A549 (cell line): ENCODE measurements around the gene CRK. TPM values are rescaled to one million over a fixed set of nuclear protein-coding genes. Genes with fewer than 3 reads are reported as not detected.

Experiments
- ATAC-seq, 2 experiments: fragments of 200-7000 bp in 1 of 2; fragments of >200 bp in 1 of 2; cut with Nextera tagmentation in 1 of 2; cut with Tn5 transposase in 1 of 2; 3 replicates each; pipeline versions ENCODE4 v1.8.0 to v1.9.1; 2018 to 2020; ENCODE audit warnings: mild to moderate bottlenecking in 1 of 2, moderate library complexity in 1 of 2
- CTCF ChIA-PET: fragments of 300-600 bp; sonication (Branson Sonifier 250); formaldehyde crosslinking; extraction: SDS; loops from one replicate; lab custom pipeline; 2021; ENCODE audit warnings: antibody characterized with exemption, inconsistent platforms; lab: Yijun Ruan, JAX
- POLR2A ChIA-PET: fragments of 350-600 bp; formaldehyde crosslinking; extraction: SDS; loops from one replicate; lab custom pipeline; 2021; ENCODE audit warnings: antibody characterized with exemption, inconsistent platforms; lab: Yijun Ruan, JAX
- DNase-seq, 2 experiments: peaks; one replicate each; pipeline versions ENCODE4 v3.0.0 to v3.0.0-alpha.2; 2011 to 2016; ENCODE audit warnings: low read depth in 1 of 2, low spot score in 1 of 2
- FAIRE-seq: peaks from 2 replicates; lab custom pipeline; 2011; peaks lifted over from hg19 to GRCh38; lab: Jason Lieb, UNC
- H3K27ac ChIP-seq, 2 experiments: fragments of >200 bp; sonication (Bioruptor Twin); formaldehyde crosslinking; 3 replicates each; pipeline ENCODE4 v1.5.1; 2016 to 2017
- H3K4me1 ChIP-seq: fragments of >200 bp; sonication (Bioruptor Twin); formaldehyde crosslinking; 3 replicates; pipeline ENCODE4 v1.6.1; 2016
- H3K4me2 ChIP-seq: fragments of >200 bp; sonication (Bioruptor Twin); formaldehyde crosslinking; 3 replicates; pipeline ENCODE4 v1.6.1; 2016
- H3K4me3 ChIP-seq: fragments of >200 bp; sonication (Bioruptor Twin); formaldehyde crosslinking; 3 replicates; pipeline ENCODE4 v1.5.1; 2016
- H3K9me3 ChIP-seq: fragments of >200 bp; sonication (Bioruptor Twin); formaldehyde crosslinking; 3 replicates; pipeline ENCODE4 v1.6.1; 2016
- CEBPB ChIP-seq, 2 experiments: fragments of >200 bp in 1 of 2; sonication (Bioruptor Twin) in 1 of 2; formaldehyde crosslinking in 1 of 2; IDR thresholded peaks; 2 replicates each; pipeline ENCODE4 v1.6.1; 2012 to 2016
- CHD2 ChIP-seq: fragments of 150-350 bp; IDR thresholded peaks from 2 replicates; pipeline ENCODE4 v1.6.1; 2014; ENCODE audit warnings: low read length; ENCODE audit not compliant: partially characterized antibody
- CHD4 ChIP-seq: fragments of 200-600 bp; sonication (generic); IDR thresholded peaks from 2 replicates; pipeline ENCODE4 v1.6.1; 2016; ENCODE audit warnings: antibody characterized with exemption, mild to moderate bottlenecking, borderline replicate concordance
- GATA3 ChIP-seq: IDR thresholded peaks from 2 replicates; pipeline ENCODE4 v1.6.1; 2012; ENCODE audit warnings: borderline replicate concordance
- HDAC2 ChIP-seq: fragments of 200-600 bp; sonication (generic); IDR thresholded peaks from 2 replicates; pipeline ENCODE4 v1.6.1; 2016
- HEYL ChIP-seq: fragments of 250-450 bp; sonication (Bioruptor Pico); IDR thresholded peaks from 2 replicates; pipeline ENCODE4 v1.8.0; 2021; ENCODE audit warnings: mild to moderate bottlenecking, moderate library complexity
- HOXA7 ChIP-seq: fragments of 250-450 bp; sonication (Bioruptor Pico); IDR thresholded peaks from 2 replicates; pipeline ENCODE4 v1.5.0; 2020; ENCODE audit warnings: mild to moderate bottlenecking, moderate library complexity
- HOXB13 ChIP-seq: fragments of 250-450 bp; sonication (Bioruptor Pico); IDR thresholded peaks from 2 replicates; pipeline ENCODE4 v1.5.0; 2020; ENCODE audit warnings: low read depth, mild to moderate bottlenecking, moderate library complexity
- HOXB5 ChIP-seq: fragments of 250-450 bp; sonication (Bioruptor Pico); IDR thresholded peaks from 2 replicates; pipeline ENCODE4 v1.5.0; 2020; ENCODE audit warnings: mild to moderate bottlenecking, moderate library complexity
- JUN ChIP-seq, 2 experiments: fragments of >200 bp; sonication (Bioruptor Twin); formaldehyde crosslinking; IDR thresholded peaks; 2 replicates in 1 of 2; 3 replicates in 1 of 2; pipeline ENCODE4 v1.6.1; 2016 to 2017
- KDM1A ChIP-seq: fragments of 200-600 bp; sonication (generic); IDR thresholded peaks from 2 replicates; pipeline ENCODE4 v1.6.1; 2016; ENCODE audit warnings: low read depth, mild to moderate bottlenecking
- KDM5A ChIP-seq: fragments of 200-600 bp; sonication (generic); IDR thresholded peaks from 2 replicates; pipeline ENCODE4 v1.6.1; 2016; ENCODE audit warnings: antibody characterized with exemption, mild to moderate bottlenecking
- MAZ ChIP-seq: fragments of 150-350 bp; IDR thresholded peaks from 2 replicates; pipeline ENCODE4 v1.6.1; 2014; ENCODE audit warnings: antibody characterized with exemption, low read depth, low read length, borderline replicate concordance
- NFE2L2 ChIP-seq: fragments of 150-350 bp; conservative IDR thresholded peaks from 2 replicates; pipeline ENCODE4 v1.6.1; 2014; ENCODE audit warnings: low read length
- NPAS2 ChIP-seq: fragments of 250-450 bp; sonication (Bioruptor Pico); IDR thresholded peaks from 2 replicates; pipeline ENCODE4 v1.8.0; 2022; ENCODE audit warnings: mild to moderate bottlenecking, moderate library complexity, borderline replicate concordance
- NR3C1 ChIP-seq: fragments of >200 bp; sonication (Bioruptor Twin); formaldehyde crosslinking; IDR thresholded peaks from 3 replicates; pipeline ENCODE4 v1.6.1; 2017
- POLR2A ChIP-seq: IDR thresholded peaks from 2 replicates; pipeline ENCODE4 v1.6.1; 2012; ENCODE audit warnings: mild to moderate bottlenecking, low read length
- POLR2AphosphoS2 ChIP-seq: conservative IDR thresholded peaks from 2 replicates; pipeline ENCODE4 v1.6.1; 2012; ENCODE audit warnings: low read length, improper control_type of control experiment, inconsistent platforms
- RARB ChIP-seq: fragments of 250-450 bp; sonication (Bioruptor Pico); IDR thresholded peaks from 2 replicates; pipeline ENCODE4 v1.8.0; 2021; ENCODE audit warnings: mild to moderate bottlenecking, moderate library complexity
- RFX5 ChIP-seq: fragments of 450-650 bp; IDR thresholded peaks from 2 replicates; pipeline ENCODE4 v1.7.1; 2014; ENCODE audit warnings: antibody characterized with exemption, mild to moderate bottlenecking, moderate library complexity
- RNF2 ChIP-seq: fragments of 200-600 bp; sonication (generic); IDR thresholded peaks from 2 replicates; pipeline ENCODE4 v1.6.1; 2016; ENCODE audit warnings: low read depth, mild to moderate bottlenecking, antibody characterized with exemption, moderate library complexity, borderline replicate concordance
- TP53 ChIP-seq: fragments of 250-450 bp; sonication (Bioruptor Pico); IDR thresholded peaks from 2 replicates; pipeline ENCODE4 v1.5.0; 2021; ENCODE audit warnings: mild to moderate bottlenecking, moderate library complexity
- ZC3H11A ChIP-seq: fragments of 450-650 bp; IDR thresholded peaks from 2 replicates; pipeline ENCODE4 v1.6.1; 2014; ENCODE audit warnings: antibody characterized with exemption, mild to moderate bottlenecking
- ZSCAN20 ChIP-seq: fragments of 250-450 bp; sonication (Bioruptor Pico); IDR thresholded peaks from 2 replicates; pipeline ENCODE4 v1.8.0; 2022; ENCODE audit warnings: mild to moderate bottlenecking, moderate library complexity
- WGBS: methylation state at CpG from one replicate; pipeline ENCODE4 v1.1.6; 2017; ENCODE audit errors: missing lambda C conversion rate; 5-methylcytosine and 5-hydroxymethylcytosine counted together
- polyA plus RNA-seq, 4 experiments: library from polyadenylated mRNA; depleted of rRNA in 3 of 4; stranded (reverse); fragments of >200 nt; fragmentation: RNase III in 1 of 4; extraction: RNeasy Plus Mini Kit Qiagen cat#74134 plus additional on column Dnase treatment in 1 of 4; gene quantifications; 2 replicates in 3 of 4; 3 replicates in 1 of 4; pipeline ENCODE4 v1.2.3, GENCODE V29; 2011 to 2017
- TF ChIP-seq, protein P1 (sequence below): fragments of 150-350 bp; IDR thresholded peaks from 2 replicates; pipeline ENCODE4 v1.6.1; 2014; ENCODE audit warnings: low read depth, mild to moderate bottlenecking, low read length
- TF ChIP-seq, protein P2 (sequence below): fragments of 450-650 bp; IDR thresholded peaks from 2 replicates; pipeline ENCODE4 v1.6.1; 2014; ENCODE audit warnings: antibody characterized with exemption
- TF ChIP-seq, protein P3 (sequence below): fragments of 200-600 bp; sonication (generic); IDR thresholded peaks from 2 replicates; pipeline ENCODE4 v1.6.1; 2016; ENCODE audit warnings: antibody characterized with exemption, mild to moderate bottlenecking, moderate library complexity
- TF ChIP-seq, protein P4 (sequence below): IDR thresholded peaks from 2 replicates; pipeline ENCODE4 v1.6.1; 2012
- TF ChIP-seq, protein P5 (sequence below): fragments of >200 bp; sonication (Bioruptor Twin); formaldehyde crosslinking; IDR thresholded peaks from 2 replicates; pipeline ENCODE4 v1.6.1; 2016
- TF ChIP-seq, protein P6 (sequence below): fragments of 250-450 bp; sonication (Bioruptor Pico); IDR thresholded peaks from 2 replicates; pipeline ENCODE4 v1.5.0; 2020; ENCODE audit warnings: low read depth, mild to moderate bottlenecking, moderate library complexity

CRK gene
- polyA plus RNA-seq, 2 of the 4 experiments (the other 2 are of a cell fraction) = 76.5 to 124 TPM

DNA sequence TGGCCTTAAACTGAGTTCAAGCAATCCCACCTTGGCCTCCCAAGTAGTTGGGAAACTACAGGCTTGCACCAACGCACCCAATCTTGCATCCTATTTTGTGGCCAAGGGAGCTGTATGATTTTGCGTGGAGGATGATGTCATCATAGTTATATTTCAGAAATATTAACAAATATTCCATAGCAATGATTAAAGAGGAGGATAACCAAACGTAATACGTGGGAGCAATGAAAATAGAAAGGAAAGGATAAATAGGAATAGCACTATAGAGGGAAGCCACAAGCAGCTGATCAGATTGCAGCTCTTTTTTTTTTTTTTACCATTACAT is 53.8 kb downstream of the CRK start (continued):
- TF ChIP-seq, protein P1, sequence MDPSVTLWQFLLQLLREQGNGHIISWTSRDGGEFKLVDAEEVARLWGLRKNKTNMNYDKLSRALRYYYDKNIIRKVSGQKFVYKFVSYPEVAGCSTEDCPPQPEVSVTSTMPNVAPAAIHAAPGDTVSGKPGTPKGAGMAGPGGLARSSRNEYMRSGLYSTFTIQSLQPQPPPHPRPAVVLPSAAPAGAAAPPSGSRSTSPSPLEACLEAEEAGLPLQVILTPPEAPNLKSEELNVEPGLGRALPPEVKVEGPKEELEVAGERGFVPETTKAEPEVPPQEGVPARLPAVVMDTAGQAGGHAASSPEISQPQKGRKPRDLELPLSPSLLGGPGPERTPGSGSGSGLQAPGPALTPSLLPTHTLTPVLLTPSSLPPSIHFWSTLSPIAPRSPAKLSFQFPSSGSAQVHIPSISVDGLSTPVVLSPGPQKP = no peak
- TF ChIP-seq RFX5 (no peak), RNF2 (no peak), HDAC2 (no peak), CHD4 (no peak), HOXB13 (CRISPR knock-in tag) (no peak), TP53 (CRISPR knock-in tag) (no peak), GATA3 (no peak)
- TF ChIP-seq, protein P2, sequence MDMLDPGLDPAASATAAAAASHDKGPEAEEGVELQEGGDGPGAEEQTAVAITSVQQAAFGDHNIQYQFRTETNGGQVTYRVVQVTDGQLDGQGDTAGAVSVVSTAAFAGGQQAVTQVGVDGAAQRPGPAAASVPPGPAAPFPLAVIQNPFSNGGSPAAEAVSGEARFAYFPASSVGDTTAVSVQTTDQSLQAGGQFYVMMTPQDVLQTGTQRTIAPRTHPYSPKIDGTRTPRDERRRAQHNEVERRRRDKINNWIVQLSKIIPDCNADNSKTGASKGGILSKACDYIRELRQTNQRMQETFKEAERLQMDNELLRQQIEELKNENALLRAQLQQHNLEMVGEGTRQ = no peak
- TF ChIP-seq, all 56 proteins: peak for 0

DNA sequence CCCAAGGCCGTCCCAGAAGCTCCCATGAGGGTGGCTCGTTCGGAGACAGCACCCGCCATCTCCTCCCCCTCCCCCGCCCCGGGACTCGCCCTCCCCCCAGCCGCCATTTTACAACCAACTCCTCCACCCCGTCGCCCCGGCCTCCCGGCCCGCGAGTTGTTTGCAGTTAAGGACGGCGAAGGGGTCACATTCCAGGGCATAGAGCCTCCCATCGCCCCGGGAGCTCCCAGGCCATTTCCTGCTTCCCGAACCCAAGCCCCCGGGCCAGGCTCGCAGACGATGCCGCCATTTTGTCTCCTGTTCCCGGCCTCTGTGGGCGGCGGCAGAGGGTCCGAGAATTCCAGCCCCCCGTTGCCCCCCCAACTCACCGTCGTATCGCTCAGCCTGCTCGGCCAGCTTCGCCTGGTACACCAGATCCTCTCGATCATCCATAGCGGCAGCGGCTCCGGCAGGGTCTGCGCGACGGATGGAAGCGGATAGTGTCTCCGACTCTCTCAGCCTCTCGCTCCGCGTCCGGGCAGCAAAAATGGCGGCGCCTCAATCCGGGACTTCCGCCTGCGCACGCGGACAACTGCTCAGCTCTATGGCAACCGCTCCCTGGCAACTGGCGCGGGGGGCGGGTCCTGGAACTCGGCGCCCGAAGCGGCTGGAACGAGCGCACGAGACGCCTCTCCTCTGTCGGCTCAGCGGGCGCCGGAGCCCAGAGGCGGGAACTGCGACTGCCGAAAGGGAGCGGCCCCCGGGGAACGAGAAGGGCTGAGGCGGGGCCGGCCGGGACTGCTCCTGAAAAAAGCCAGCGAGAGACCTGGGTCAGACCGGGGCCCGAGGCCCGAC is 56.1 kb downstream of the CRK start, which contains the start of gene YWHAE:
YWHAE (minus strand) TSS at position 544 of the 834 bp plus-strand sequence; CDS start at position 432, 112 bp downstream.
- FAIRE-seq = no peak
- H3K4me1 ChIP-seq = peaks cover 21% of the 10 kb centered on the region
- peak; percentile 96 to 97 for DNase-seq
- ChIA-PET CTCF (interaction anchor here (1.0 to 1.6 kb wide), 2 partner anchors 14 to 35 kb away, joined by 3 to 7 read pairs; no protein-coding TSS in a partner anchor), POLR2A (interaction anchor here (0.6 to 2.1 kb wide), 15 partner anchors 9 to 317 kb away, joined by 3 to 17 read pairs (median 3); partner anchors contain the start of genes CRK and INPP5K)
- peak; percentile 96 to 97 for ATAC-seq
- peak within 1 kb of the TSS; percentile 84 for H3K4me3 ChIP-seq
- H3K9me3 ChIP-seq = no peaks in the 10 kb centered on the region
- H3K4me2 ChIP-seq = peak within 1 kb of the TSS; percentile 93
- WGBS = 1% methylated on average over 48 of the region's 82 CpGs
- peak within 1 kb of the TSS; percentile 94 to 98 for H3K27ac ChIP-seq
- TF ChIP-seq ZC3H11A (no peak), HEYL (CRISPR knock-in tag) (0 out of 2 replicates have a peak, but pooled peaks have one; percentile 18), HOXB5 (CRISPR knock-in tag) (peak; percentile 20; the same call in 1 of the 2 replicates), GATA3 (no peak; the same call in 1 of the 2 replicates), KDM1A (peak; percentile 24; the same call in 1 of the 2 replicates), HOXA7 (CRISPR knock-in tag) (no peak), CEBPB (IDR thresholded peaks at IDR 0.05) (no peak), NR3C1 (no peak), MAZ (peak; percentile 62; the same call in 1 of the 2 replicates), RARB (CRISPR knock-in tag) (no peak; the same call in 1 of the 2 replicates), RFX5 (peak; percentile 24; the same call in 1 of the 2 replicates), POLR2A (peak; percentile 95), JUN (IDR thresholded peaks at IDR 0.05) (peak; percentile 89 to 98), KDM5A (0 out of 2 replicates have a peak, but pooled peaks have one; percentile 12), NFE2L2 (no peak), NPAS2 (CRISPR knock-in tag) (no peak), POLR2AphosphoS2 (no peak), ZSCAN20 (CRISPR knock-in tag) (no peak), CHD2 (peak; percentile 7)
- TF ChIP-seq, protein P3, sequence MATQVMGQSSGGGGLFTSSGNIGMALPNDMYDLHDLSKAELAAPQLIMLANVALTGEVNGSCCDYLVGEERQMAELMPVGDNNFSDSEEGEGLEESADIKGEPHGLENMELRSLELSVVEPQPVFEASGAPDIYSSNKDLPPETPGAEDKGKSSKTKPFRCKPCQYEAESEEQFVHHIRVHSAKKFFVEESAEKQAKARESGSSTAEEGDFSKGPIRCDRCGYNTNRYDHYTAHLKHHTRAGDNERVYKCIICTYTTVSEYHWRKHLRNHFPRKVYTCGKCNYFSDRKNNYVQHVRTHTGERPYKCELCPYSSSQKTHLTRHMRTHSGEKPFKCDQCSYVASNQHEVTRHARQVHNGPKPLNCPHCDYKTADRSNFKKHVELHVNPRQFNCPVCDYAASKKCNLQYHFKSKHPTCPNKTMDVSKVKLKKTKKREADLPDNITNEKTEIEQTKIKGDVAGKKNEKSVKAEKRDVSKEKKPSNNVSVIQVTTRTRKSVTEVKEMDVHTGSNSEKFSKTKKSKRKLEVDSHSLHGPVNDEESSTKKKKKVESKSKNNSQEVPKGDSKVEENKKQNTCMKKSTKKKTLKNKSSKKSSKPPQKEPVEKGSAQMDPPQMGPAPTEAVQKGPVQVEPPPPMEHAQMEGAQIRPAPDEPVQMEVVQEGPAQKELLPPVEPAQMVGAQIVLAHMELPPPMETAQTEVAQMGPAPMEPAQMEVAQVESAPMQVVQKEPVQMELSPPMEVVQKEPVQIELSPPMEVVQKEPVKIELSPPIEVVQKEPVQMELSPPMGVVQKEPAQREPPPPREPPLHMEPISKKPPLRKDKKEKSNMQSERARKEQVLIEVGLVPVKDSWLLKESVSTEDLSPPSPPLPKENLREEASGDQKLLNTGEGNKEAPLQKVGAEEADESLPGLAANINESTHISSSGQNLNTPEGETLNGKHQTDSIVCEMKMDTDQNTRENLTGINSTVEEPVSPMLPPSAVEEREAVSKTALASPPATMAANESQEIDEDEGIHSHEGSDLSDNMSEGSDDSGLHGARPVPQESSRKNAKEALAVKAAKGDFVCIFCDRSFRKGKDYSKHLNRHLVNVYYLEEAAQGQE = 0 out of 2 replicates have a peak, but pooled peaks have one; percentile 20
- TF ChIP-seq, protein P4, sequence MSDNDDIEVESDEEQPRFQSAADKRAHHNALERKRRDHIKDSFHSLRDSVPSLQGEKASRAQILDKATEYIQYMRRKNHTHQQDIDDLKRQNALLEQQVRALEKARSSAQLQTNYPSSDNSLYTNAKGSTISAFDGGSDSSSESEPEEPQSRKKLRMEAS = peak; percentile 98
- TF ChIP-seq, protein P1 = no peak
- TF ChIP-seq, protein P5, sequence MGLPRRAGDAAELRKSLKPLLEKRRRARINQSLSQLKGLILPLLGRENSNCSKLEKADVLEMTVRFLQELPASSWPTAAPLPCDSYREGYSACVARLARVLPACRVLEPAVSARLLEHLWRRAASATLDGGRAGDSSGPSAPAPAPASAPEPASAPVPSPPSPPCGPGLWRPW = no peak
- TF ChIP-seq, protein P6, sequence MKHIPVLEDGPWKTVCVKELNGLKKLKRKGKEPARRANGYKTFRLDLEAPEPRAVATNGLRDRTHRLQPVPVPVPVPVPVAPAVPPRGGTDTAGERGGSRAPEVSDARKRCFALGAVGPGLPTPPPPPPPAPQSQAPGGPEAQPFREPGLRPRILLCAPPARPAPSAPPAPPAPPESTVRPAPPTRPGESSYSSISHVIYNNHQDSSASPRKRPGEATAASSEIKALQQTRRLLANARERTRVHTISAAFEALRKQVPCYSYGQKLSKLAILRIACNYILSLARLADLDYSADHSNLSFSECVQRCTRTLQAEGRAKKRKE = 0 out of 2 replicates have a peak, but pooled peaks have one; percentile 8
